Measurements from ENCODE around the gene CFAP45. TPM values are rescaled to one million over a fixed set of nuclear protein-coding genes. Genes with fewer than 3 reads are reported as not detected.
"Not testable (repeated sequence)": the region's sequence is repeated elsewhere in the genome, so short reads cannot be mapped to it uniquely, and the experiment has no call there.

Gene CFAP45
- total RNA-seq, 1 donor from 2014 or later = 1.5 TPM

- peak overlapping the region; percentile 38 for H3K27ac Mint-ChIP-seq
- H3K4me1 Mint-ChIP-seq (ENCODE audit: low read depth) = peaks cover 46% of the 10 kb centered on the region
- no peak overlapping the region for H3K4me3 Mint-ChIP-seq (ENCODE audit: low read depth)
- DNase-seq (ENCODE audit: low spot score) = no peak
- H3K36me3 Mint-ChIP-seq (ENCODE audit: low read depth) = peaks cover 82% of the 10 kb centered on the region
- no peaks in the 10 kb centered on the region for H3K27me3 Mint-ChIP-seq (ENCODE audit: low read depth)
- no peaks in the 10 kb centered on the region for H3K9me3 Mint-ChIP-seq
- intact Hi-C loops (cut with micrococcal nuclease) = no loop called here
Observed at GRCh38 chr1:159917533-159918351, 17.8 kb upstream of the CFAP45 start.

GRCh38 chr1:159916242-159917051, 16.5 kb upstream of the CFAP45 start:
- Mint-ChIP-seq H3K27me3 (ENCODE audit: low read depth) (no peaks in the 10 kb centered on the region), H3K4me3 (ENCODE audit: low read depth) (no peak overlapping the region), H3K27ac (peak overlapping the region; percentile 50), H3K36me3 (ENCODE audit: low read depth) (peaks cover 73% of the 10 kb centered on the region), H3K9me3 (no peaks in the 10 kb centered on the region), H3K4me1 (ENCODE audit: low read depth) (peaks cover 45% of the 10 kb centered on the region)
- DNase-seq (ENCODE audit: low spot score) = no peak
- intact Hi-C loops (cut with micrococcal nuclease) = no loop called here

GRCh38 chr1:159915571-159916241, 15.7 kb upstream of the CFAP45 start:
- peaks cover 45% of the 10 kb centered on the region for H3K4me1 Mint-ChIP-seq (ENCODE audit: low read depth)
- peak overlapping the region; percentile 50 for H3K27ac Mint-ChIP-seq
- no peak for DNase-seq (ENCODE audit: low spot score)
- peaks cover 65% of the 10 kb centered on the region for H3K36me3 Mint-ChIP-seq (ENCODE audit: low read depth)
- intact Hi-C loops (cut with micrococcal nuclease) = no loop called here
- no peaks in the 10 kb centered on the region for H3K27me3 Mint-ChIP-seq (ENCODE audit: low read depth)
- H3K4me3 Mint-ChIP-seq (ENCODE audit: low read depth) = no peak overlapping the region
- H3K9me3 Mint-ChIP-seq = no peaks in the 10 kb centered on the region

- no peaks in the 10 kb centered on the region for H3K27me3 Mint-ChIP-seq (ENCODE audit: low read depth)
- peaks cover 52% of the 10 kb centered on the region for H3K36me3 Mint-ChIP-seq (ENCODE audit: low read depth)
- no peak overlapping the region for H3K4me3 Mint-ChIP-seq (ENCODE audit: low read depth)
- no peak overlapping the region for H3K27ac Mint-ChIP-seq
- DNase-seq (ENCODE audit: low spot score) = no peak
- intact Hi-C loops (cut with micrococcal nuclease) = no loop called here
- peaks cover 51% of the 10 kb centered on the region for H3K4me1 Mint-ChIP-seq (ENCODE audit: low read depth)
- no peaks in the 10 kb centered on the region for H3K9me3 Mint-ChIP-seq
Observed at GRCh38 chr1:159914252-159915018, 14.5 kb upstream of the CFAP45 start.

DNA sequence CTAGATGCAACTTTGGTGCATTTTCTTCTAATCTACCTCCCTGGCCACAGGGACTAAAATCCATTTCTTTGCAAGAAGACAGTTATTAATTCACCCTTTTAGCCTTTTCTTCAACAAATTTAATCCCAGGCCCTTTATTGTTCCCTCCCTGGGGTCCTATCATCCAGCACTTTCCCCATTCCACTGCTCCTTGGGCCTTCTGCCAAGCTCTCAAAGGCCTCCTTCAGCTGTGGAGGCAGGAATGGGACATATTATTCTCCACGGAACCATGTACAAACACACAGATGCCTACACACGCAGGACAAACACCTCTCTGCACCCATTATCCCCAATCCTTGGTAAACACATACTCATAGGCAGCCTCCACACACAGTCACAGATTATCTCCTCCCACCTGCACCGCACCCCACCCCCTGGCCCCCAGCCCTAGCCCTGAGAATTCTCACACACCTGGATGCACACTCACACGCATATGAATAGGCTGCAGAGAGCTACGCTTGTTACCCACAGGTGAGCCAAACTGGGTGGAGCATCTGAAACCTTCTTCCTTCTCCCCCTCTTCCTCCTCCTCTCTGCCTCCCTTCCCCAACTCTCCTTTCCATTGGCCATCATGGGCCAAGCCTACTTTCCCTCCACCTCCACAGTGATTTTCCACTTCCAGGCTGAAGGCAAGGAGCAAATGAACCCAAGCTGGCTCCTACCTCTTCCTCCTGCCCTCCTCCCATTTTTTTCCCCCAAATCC, 13.7 kb upstream of the CFAP45 start:
- no peak for DNase-seq (ENCODE audit: low spot score)
- Mint-ChIP-seq H3K36me3 (ENCODE audit: low read depth) (peaks cover 44% of the 10 kb centered on the region), H3K27ac (peak overlapping the region; percentile 2), H3K27me3 (ENCODE audit: low read depth) (no peaks in the 10 kb centered on the region), H3K9me3 (no peaks in the 10 kb centered on the region), H3K4me3 (ENCODE audit: low read depth) (no peak overlapping the region), H3K4me1 (ENCODE audit: low read depth) (peaks cover 49% of the 10 kb centered on the region)
- intact Hi-C loops (cut with micrococcal nuclease) = no loop called here

- intact Hi-C loops (cut with micrococcal nuclease) = no loop called here
- Mint-ChIP-seq H3K4me1 (ENCODE audit: low read depth) (peaks cover 41% of the 10 kb centered on the region), H3K36me3 (ENCODE audit: low read depth) (peaks cover 28% of the 10 kb centered on the region), H3K9me3 (no peaks in the 10 kb centered on the region), H3K4me3 (ENCODE audit: low read depth) (no peak overlapping the region), H3K27me3 (ENCODE audit: low read depth) (no peaks in the 10 kb centered on the region), H3K27ac (peak overlapping the region; percentile 91)
- no peak for DNase-seq (ENCODE audit: low spot score)
Observed at GRCh38 chr1:159911326-159912070, 11.5 kb upstream of the CFAP45 start.

DNA sequence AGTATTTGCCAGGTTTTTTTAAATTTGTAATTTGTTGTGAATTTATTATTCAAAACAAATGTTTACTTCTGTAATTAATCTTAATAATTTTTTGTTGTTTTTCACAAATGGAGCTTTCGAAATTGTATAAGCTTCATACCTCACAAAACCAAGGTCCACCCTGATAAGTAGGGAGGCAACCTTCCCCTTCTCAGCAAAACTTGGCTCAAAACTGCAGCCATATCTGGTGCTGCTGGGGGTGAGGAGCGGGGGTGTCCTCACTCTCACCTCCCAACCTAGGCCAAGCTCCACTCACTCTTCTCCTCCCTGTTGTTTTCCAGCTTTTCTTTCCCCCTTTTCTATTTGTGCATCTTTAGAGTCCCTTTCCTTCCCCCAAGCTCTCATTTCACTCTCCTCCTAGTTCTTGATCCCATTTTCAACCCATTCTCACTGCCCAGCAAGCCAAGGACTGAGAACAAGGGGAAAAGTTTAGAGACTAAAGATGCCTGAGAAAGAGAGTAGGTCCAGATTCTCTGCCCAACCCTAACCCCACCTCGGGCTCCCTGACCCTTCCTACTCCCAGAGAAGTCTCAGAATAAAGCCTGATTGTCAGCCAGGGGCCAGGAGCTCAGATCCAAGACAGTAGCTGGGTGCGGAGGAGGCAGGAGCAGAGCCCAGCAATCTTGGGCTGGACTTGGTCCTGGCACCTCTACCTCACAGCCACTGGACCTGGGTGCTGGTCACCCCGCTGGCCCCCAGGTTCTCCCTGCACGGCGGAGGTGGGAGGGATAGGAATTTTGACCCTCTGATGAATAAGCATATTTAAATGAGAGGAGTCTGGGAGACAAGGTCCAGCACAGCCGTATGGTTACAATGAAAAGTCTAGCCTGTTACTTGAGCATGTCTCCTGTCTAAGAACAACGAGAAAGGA, 8.3 kb upstream of the CFAP45 start:
- intact Hi-C loops (cut with micrococcal nuclease) = no loop called here
- Mint-ChIP-seq H3K4me3 (ENCODE audit: low read depth) (no peak overlapping the region), H3K36me3 (ENCODE audit: low read depth) (peaks cover 4% of the 10 kb centered on the region), H3K27ac (no peak overlapping the region), H3K27me3 (ENCODE audit: low read depth) (no peaks in the 10 kb centered on the region), H3K4me1 (ENCODE audit: low read depth) (peaks cover 33% of the 10 kb centered on the region), H3K9me3 (peaks cover 5% of the 10 kb centered on the region)
- DNase-seq (ENCODE audit: low spot score) = no peak

DNA sequence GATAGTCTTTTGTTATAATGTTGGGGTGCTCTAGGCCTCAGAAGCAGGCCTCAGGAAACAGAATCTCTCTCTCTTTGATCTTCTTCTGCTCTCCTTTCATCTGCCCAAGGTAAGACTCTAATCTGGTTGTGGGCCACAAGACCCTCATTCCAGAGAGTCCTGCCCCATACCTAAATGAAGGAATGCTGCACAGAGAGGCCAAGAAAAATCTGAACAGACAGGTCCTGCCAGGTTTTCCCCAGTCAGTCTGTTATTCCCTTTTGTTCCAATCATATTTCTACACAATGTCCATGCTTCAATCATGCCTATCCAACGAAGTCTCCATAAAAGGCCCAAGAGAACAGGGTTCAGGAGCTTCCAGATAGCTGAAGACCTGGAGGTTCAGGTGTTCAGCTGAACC, 7.0 kb upstream of the CFAP45 start:
- no peak overlapping the region for H3K27ac Mint-ChIP-seq
- no peak overlapping the region for H3K4me3 Mint-ChIP-seq (ENCODE audit: low read depth)
- no peak for DNase-seq (ENCODE audit: low spot score)
- peaks cover 5% of the 10 kb centered on the region for H3K9me3 Mint-ChIP-seq
- H3K4me1 Mint-ChIP-seq (ENCODE audit: low read depth) = peaks cover 25% of the 10 kb centered on the region
- H3K36me3 Mint-ChIP-seq (ENCODE audit: low read depth) = no peaks in the 10 kb centered on the region
- H3K27me3 Mint-ChIP-seq (ENCODE audit: low read depth) = no peaks in the 10 kb centered on the region
- intact Hi-C loops (cut with micrococcal nuclease) = no loop called here

GRCh38 chr1:159904036-159904435, 4.1 kb upstream of the CFAP45 start:
- DNase-seq (ENCODE audit: low spot score); H3K4me3 Mint-ChIP-seq (ENCODE audit: low read depth); H3K36me3 Mint-ChIP-seq (ENCODE audit: low read depth); H3K27ac Mint-ChIP-seq; intact Hi-C loops (cut with micrococcal nuclease); H3K9me3 Mint-ChIP-seq; H3K4me1 Mint-ChIP-seq (ENCODE audit: low read depth); H3K27me3 Mint-ChIP-seq (ENCODE audit: low read depth): not testable (repeated sequence)

DNA sequence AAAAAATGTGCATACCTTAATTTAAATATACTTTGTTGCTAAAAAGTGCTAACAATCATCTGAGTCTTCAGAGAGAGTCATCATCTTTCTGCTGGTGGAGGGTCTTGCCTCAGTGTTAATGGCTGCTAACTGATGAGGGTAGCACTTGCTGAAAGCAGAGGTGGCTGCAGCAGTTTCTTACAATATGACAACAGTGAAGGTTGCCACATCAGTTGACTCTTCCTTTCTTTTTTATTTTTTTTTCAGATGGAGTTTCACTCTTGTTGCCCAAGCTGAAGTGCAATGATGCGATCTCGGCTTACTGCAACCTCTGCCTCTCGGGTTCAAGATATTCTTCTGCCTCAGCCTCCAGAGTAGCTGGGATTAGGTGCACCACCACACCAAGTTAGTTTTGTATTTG, 2.6 kb upstream of the CFAP45 start:
- no peaks in the 10 kb centered on the region for H3K27me3 Mint-ChIP-seq (ENCODE audit: low read depth)
- no peak for DNase-seq (ENCODE audit: low spot score)
- intact Hi-C loops (cut with micrococcal nuclease) = no loop called here
- H3K4me3 Mint-ChIP-seq (ENCODE audit: low read depth) = no peak overlapping the region
- H3K36me3 Mint-ChIP-seq (ENCODE audit: low read depth) = no peaks in the 10 kb centered on the region
- peaks cover 7% of the 10 kb centered on the region for H3K4me1 Mint-ChIP-seq (ENCODE audit: low read depth)
- H3K27ac Mint-ChIP-seq = no peak overlapping the region
- H3K9me3 Mint-ChIP-seq = peaks cover 5% of the 10 kb centered on the region

All from activated T-helper 2 cell treated with anti-CD3 and anti-CD28 coated beads, Interferon-gamma antibody, Interleukin-2, Interleukin-4, amounts not matched to agents 10 μg/mL and 5 μg/mL and 100 μg/mL, durations not matched to agents 14 hours and 24 hours and 36 hours (primary cell).